IPS DF 6.9 (cell line): Measurements from ENCODE around the gene TCEAL2.
A peak's percentile ranks its signal among the peaks of the same experiment; 100 is the strongest.
"Not testable (repeated sequence)": the region's sequence is repeated elsewhere in the genome, so short reads cannot be mapped to it uniquely, and the experiment has no call there.

Experiments
- DNase-seq: peaks from one replicate; pipeline ENCODE4 v3.0.0-alpha.2; 2013; ENCODE audit warnings: low read depth, low spot score
- H3K27ac ChIP-seq: one replicate; pipeline ENCODE4 v1.5.1; 2013; ENCODE audit warnings: low read length, control low read depth
- H3K27me3 ChIP-seq: 2 replicates; pipeline ENCODE4 v1.6.1; 2013; ENCODE audit warnings: mild to moderate bottlenecking, low read length; ENCODE audit not compliant: control insufficient read depth, insufficient read depth
- H3K36me3 ChIP-seq: 2 replicates; pipeline ENCODE4 v1.6.1; 2013; ENCODE audit warnings: low read length; ENCODE audit not compliant: control insufficient read depth, insufficient read depth
- H3K4me1 ChIP-seq: 2 replicates; pipeline ENCODE4 v1.6.1; 2013; ENCODE audit warnings: low read length; ENCODE audit not compliant: control insufficient read depth, insufficient read depth
- H3K4me3 ChIP-seq: 2 replicates; pipeline ENCODE4 v1.5.1; 2013; ENCODE audit warnings: mild to moderate bottlenecking, low read length
- H3K9me3 ChIP-seq: 2 replicates; pipeline ENCODE4 v1.6.1; 2013; ENCODE audit warnings: low read length, inconsistent platforms; ENCODE audit not compliant: control insufficient read depth, insufficient read depth
- WGBS: extraction: QIAGEN DNeasy Blood & Tissue Kit; methylation state at CpG from one replicate; pipeline ENCODE4 v1.1.7; 2013; ENCODE audit warnings: mixed read lengths, missing lambda C conversion rate; ENCODE audit not compliant: insufficient read length, insufficient coverage; 5-methylcytosine and 5-hydroxymethylcytosine counted together

The TCEAL2 gene

GRCh38 chrX:102125436-102125835 is at the start of gene TCEAL2:
TSS of gene TCEAL2 (plus strand) at chrX:102125679. CDS start at chrX:102126831, 1,152 bp downstream.
- H3K4me1 ChIP-seq, H3K9me3 ChIP-seq, H3K27me3 ChIP-seq, H3K27ac ChIP-seq, DNase-seq, H3K36me3 ChIP-seq: not testable (repeated sequence)
- WGBS = no CpG with 5 or more reads among the region's 38 CpGs
- H3K4me3 ChIP-seq = peak within 1 kb of the TSS; percentile 64; the same call in 1 of the 2 replicates

DNA sequence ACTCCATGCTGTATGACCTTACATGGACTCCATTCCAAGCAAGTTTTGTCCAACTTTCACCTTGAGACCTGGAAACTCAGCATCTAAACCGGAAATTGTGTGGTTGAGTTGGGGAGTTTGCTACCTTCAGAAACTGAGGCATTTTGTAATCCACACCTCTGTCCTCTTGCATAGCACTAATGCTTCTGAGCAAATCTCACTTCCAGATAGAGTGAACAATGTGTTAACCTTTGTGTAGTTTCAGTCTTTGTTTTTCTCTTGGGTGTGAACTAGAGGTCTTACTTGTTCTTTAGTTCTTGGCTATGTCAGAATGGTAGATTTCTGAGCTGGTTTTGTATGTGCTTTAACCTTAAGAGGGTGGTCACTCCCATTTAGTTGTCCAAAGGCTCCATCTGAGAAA is 48.1 kb upstream of the TCEAL2 start:
- Histone ChIP-seq H3K4me1 (no peaks in the 10 kb centered on the region), H3K36me3 (no peaks in the 10 kb centered on the region), H3K27me3 (no peaks in the 10 kb centered on the region), H3K4me3 (no peak overlapping the region), H3K27ac (no peak overlapping the region), H3K9me3 (no peaks in the 10 kb centered on the region)
- WGBS = no CpG with 5 or more reads among the region's 1 CpG
- no peak for DNase-seq

GRCh38 chrX:102085706-102086105 is 39.8 kb upstream of the TCEAL2 start:
- DNase-seq = no peak
- H3K9me3 ChIP-seq = no peaks in the 10 kb centered on the region
- no CpG with 5 or more reads among the region's 5 CpGs for WGBS
- no peak overlapping the region for H3K27ac ChIP-seq
- H3K36me3 ChIP-seq = no peaks in the 10 kb centered on the region
- H3K27me3 ChIP-seq = no peaks in the 10 kb centered on the region
- no peak overlapping the region for H3K4me3 ChIP-seq
- H3K4me1 ChIP-seq = no peaks in the 10 kb centered on the region

DNA sequence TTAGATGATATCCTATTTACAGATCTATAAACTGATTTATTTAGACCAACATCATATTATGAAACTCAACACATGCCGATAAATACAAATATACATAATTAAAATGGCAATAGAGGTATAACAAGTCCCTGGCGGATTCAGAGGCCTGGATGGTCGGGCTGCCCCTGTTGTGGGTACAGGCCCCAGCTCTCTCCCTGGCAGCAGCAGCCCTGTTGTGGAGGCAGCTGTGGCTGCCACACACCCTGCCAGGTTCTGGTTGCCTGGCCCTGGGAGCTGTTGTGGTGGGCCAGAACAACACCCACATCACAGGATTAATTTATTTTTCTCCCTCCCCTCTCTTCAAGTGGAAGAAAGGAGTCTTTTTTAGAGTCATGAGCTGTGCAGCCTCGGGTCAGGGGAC is 12.1 kb upstream of the TCEAL2 start:
- H3K27me3 ChIP-seq = no peaks in the 10 kb centered on the region
- no CpG with 5 or more reads among the region's 4 CpGs for WGBS
- no peak overlapping the region for H3K4me3 ChIP-seq
- no peak overlapping the region for H3K27ac ChIP-seq
- no peaks in the 10 kb centered on the region for H3K36me3 ChIP-seq
- no peak for DNase-seq
- H3K4me1 ChIP-seq = no peaks in the 10 kb centered on the region
- no peaks in the 10 kb centered on the region; the same call in 1 of the 2 replicates for H3K9me3 ChIP-seq

- H3K36me3 ChIP-seq = no peaks in the 10 kb centered on the region
- H3K9me3 ChIP-seq = no peaks in the 10 kb centered on the region; the same call in 1 of the 2 replicates
- H3K4me1 ChIP-seq = no peaks in the 10 kb centered on the region
- H3K27ac ChIP-seq = no peak overlapping the region
- no peak for DNase-seq
- no peak overlapping the region for H3K4me3 ChIP-seq
- no CpG with 5 or more reads among the region's 2 CpGs for WGBS
- H3K27me3 ChIP-seq = no peaks in the 10 kb centered on the region
Observed at GRCh38 chrX:102115748-102116147, 9.7 kb upstream of the TCEAL2 start.

DNA sequence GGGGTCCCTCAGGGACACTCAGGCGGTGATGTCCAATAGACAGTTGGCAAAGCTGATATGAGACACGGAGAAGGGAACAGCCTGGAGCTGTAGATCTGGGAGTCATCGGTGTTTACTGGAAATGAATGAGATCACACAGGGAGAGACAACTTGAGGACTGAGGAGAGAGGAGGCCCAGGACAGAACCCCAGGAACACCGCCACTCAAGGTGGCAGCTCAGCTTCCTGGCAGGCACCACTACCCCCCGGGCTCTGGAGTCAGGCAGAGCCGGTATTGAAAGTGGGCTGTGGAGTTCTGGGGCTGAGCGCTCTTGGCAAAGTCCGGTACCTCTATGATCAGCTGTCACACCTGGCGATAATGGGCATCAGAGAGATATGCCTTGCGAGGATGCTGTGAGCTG is 465 bp upstream of the TCEAL2 start:
- H3K4me1 ChIP-seq, DNase-seq, H3K27me3 ChIP-seq, H3K9me3 ChIP-seq, H3K27ac ChIP-seq, H3K36me3 ChIP-seq: not testable (repeated sequence)
- peak overlapping the region; percentile 55; the same call in 1 of the 2 replicates for H3K4me3 ChIP-seq
- no CpG with 5 or more reads among the region's 10 CpGs for WGBS

- H3K4me1 ChIP-seq, H3K36me3 ChIP-seq, DNase-seq, H3K27me3 ChIP-seq, H3K27ac ChIP-seq, H3K9me3 ChIP-seq: not testable (repeated sequence)
- WGBS = no CpG with 5 or more reads among the region's 21 CpGs
- H3K4me3 ChIP-seq = peak overlapping the region; percentile 64; the same call in 1 of the 2 replicates
Observed at GRCh38 chrX:102126080-102126818, 770 bp downstream of the TCEAL2 start.

DNA sequence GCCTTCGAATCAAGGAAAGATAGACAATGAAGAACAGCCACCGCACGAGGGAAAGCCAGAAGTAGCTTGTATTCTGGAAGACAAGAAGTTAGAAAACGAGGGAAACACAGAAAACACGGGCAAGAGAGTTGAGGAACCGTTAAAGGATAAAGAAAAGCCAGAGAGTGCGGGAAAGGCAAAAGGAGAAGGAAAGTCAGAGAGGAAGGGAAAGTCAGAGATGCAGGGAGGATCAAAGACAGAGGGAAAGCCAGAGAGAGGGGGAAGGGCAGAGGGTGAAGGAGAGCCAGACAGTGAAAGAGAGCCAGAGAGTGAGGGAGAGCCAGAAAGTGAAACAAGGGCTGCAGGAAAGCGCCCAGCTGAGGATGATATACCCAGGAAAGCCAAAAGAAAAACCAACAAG is 1.4 kb downstream of the TCEAL2 start:
- WGBS = no CpG with 5 or more reads among the region's 8 CpGs
- no peak for DNase-seq
- no peak overlapping the region for H3K27ac ChIP-seq

GRCh38 chrX:102129473-102129872 is 4.0 kb downstream of the TCEAL2 start:
- DNase-seq = no peak
- Histone ChIP-seq H3K4me1 (no peaks in the 10 kb centered on the region), H3K4me3 (no peak overlapping the region), H3K36me3 (no peaks in the 10 kb centered on the region), H3K27ac (no peak overlapping the region), H3K9me3 (no peaks in the 10 kb centered on the region), H3K27me3 (no peaks in the 10 kb centered on the region)
- no CpG with 5 or more reads among the region's 1 CpG for WGBS

More for the DNA sequence above, 1.4 kb downstream of the TCEAL2 start:
- Histone ChIP-seq H3K4me3 (no peak overlapping the region), H3K9me3 (no peaks in the 10 kb centered on the region), H3K36me3 (no peaks in the 10 kb centered on the region), H3K27me3 (no peaks in the 10 kb centered on the region), H3K4me1 (no peaks in the 10 kb centered on the region)

DNA sequence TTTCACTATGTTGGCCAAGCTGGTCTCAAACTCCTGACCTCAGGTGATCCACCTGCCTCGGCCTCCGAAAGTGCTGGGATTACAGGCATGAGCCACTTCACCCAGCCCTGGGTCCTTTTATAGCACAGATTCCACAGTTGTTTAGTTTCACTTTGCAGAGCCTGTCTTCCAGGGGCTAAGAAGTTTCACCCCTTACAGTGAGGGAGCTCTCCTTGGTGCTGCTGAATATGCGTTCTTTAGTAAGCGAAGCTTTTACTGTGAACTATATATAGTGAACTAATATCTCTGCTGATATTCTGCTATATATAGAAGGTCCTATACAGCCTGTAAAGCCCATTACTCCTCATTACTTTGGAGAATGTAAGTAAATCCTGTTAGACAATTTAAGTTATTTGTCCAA is 12.6 kb downstream of the TCEAL2 start:
- Histone ChIP-seq H3K27me3 (no peaks in the 10 kb centered on the region), H3K4me3 (no peak overlapping the region)
- no CpG with 5 or more reads among the region's 4 CpGs for WGBS

DNA sequence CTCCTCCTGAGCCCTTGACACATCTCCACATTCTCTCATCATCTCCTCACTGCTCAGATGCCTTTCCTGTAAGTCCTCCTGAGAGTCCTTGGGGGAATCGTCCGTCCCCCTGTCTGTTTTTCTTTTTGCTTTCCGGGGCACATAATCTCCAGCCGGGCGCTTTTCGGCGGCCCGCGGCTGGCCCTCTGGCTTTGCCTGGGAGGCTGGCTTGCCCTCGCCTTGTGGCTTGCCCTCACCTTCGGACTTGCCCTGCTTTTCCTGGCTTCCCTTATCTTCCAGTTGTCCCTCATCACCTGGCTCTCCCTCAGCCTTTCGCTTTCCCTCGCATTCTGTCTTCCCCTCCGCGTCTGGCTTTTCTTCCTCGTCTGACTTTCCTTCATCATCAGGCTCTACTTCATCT is 15.4 kb downstream of the TCEAL2 start:
- H3K4me1 ChIP-seq, H3K9me3 ChIP-seq, H3K36me3 ChIP-seq, H3K27ac ChIP-seq, H3K27me3 ChIP-seq, H3K4me3 ChIP-seq, DNase-seq: not testable (repeated sequence)
- no CpG with 5 or more reads among the region's 16 CpGs for WGBS

More for the DNA sequence above, 12.6 kb downstream of the TCEAL2 start:
- H3K27ac ChIP-seq = no peak overlapping the region
- DNase-seq = no peak
- no peaks in the 10 kb centered on the region for H3K4me1 ChIP-seq
- no peaks in the 10 kb centered on the region for H3K36me3 ChIP-seq
- H3K9me3 ChIP-seq = no peaks in the 10 kb centered on the region
